Stimulated activated CD8-positive, alpha-beta memory T cell treated with anti-CD3 and anti-CD28 coated beads, Interleukin-7, amount 100 ng/mL, for 1 hour (primary cell): ENCODE data around the gene RCE1.

ENCODE experiments used
- DNase-seq, 2 donors: peaks; one replicate each; pipeline ENCODE4 v3.0.0-alpha.2; 2020; ENCODE audit warnings: low read depth in 2 of 2

Gene RCE1

GRCh38 chr11:66856496-66857233, 13.4 kb downstream of the RCE1 start, which contains the start of gene LRFN4:
LRFN4 (plus strand) TSS chr11:66857064; CDS start chr11:66857745, 681 bp downstream.
- peak in 1 of 2 donors; percentile 8 for DNase-seq

GRCh38 chr11:66857234-66857926, 14.1 kb downstream of the RCE1 start:
- no peak for DNase-seq

GRCh38 chr11:66857927-66858185, 14.6 kb downstream of the RCE1 start:
- DNase-seq: no peak

- DNase-seq: no peak
These were observed 15.1 kb downstream of the RCE1 start for GRCh38 chr11:66858186-66858938.

- DNase-seq: no peak
These were observed 15.9 kb downstream of the RCE1 start for GRCh38 chr11:66858939-66859685.

GRCh38 chr11:66859686-66860448, 16.6 kb downstream of the RCE1 start:
- DNase-seq: no peak

- no peak for DNase-seq
These were observed 17.2 kb downstream of the RCE1 start for GRCh38 chr11:66860449-66860831.

GRCh38 chr11:66861038-66861773, 18.0 kb downstream of the RCE1 start:
- no peak for DNase-seq

- no peak for DNase-seq
These were observed 18.7 kb downstream of the RCE1 start for GRCh38 chr11:66861774-66862558.

- no peak for DNase-seq
These were observed 19.4 kb downstream of the RCE1 start for GRCh38 chr11:66862559-66863037.

GRCh38 chr11:66863428-66864125, 20.3 kb downstream of the RCE1 start:
- DNase-seq: no peak

GRCh38 chr11:66864172-66864901, 21.1 kb downstream of the RCE1 start:
- DNase-seq: no peak

GRCh38 chr11:66864924-66865697, 21.9 kb downstream of the RCE1 start:
- no peak for DNase-seq

GRCh38 chr11:66866007-66866406, 22.8 kb downstream of the RCE1 start:
- no peak for DNase-seq

GRCh38 chr11:66866511-66866986, 23.3 kb downstream of the RCE1 start:
- no peak for DNase-seq

GRCh38 chr11:66867425-66868040, 24.3 kb downstream of the RCE1 start:
- DNase-seq: no peak
